ENCODE measurements around the gene SRRM2. TPM values are rescaled to one million over a fixed set of nuclear protein-coding genes. Genes with fewer than 3 reads are reported as not detected.

The SRRM2 gene
- total and polyA plus RNA-seq, 9 of the 15 experiments (the other 6 are each of a cell fraction or from before 2014, with no cell fraction given): 26.7 to 563 (median 81.1) TPM

DNA sequence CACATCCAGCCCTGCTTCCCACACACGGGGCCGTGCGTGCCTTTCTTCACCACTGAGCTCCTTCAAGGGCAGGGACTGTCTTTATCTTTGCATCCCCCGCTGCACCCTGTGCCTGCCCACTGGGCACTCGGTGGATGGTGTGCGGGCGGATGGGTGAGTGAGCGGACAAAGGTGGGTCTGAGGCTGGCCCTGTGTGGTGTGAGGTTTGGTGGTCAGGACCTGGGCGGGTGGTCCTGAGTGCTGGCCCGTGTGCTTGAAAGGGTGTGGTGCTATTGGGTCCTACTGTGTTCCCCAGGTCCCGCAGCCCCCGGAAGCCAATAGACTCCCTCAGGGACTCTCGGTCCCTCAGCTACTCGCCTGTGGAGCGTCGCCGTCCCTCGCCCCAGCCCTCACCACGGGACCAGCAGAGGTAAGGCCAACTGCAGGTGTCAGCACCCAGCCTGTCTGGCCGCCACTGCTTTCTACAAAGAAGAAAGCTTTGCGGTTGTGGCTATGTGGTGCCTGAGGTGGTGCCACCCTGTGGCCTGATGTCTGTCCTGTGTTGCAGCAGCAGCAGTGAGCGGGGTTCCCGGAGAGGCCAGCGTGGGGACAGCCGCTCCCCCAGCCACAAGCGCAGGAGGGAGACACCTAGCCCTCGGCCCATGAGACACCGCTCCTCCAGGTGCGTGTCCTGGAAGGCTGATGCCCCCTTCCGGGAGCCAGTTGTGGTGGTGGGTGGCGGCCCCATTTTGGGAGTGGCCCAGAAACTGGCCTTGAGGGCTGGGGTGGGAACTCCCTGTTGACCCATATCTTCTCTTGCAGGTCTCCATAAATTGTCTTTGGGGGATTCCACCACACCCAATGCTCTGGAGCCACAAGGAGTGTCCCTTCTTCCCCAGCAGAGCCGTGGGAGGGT is 17.9 kb downstream of the SRRM2 start:
- in situ Hi-C loops (cut with MboI): no loop called here
- Histone ChIP-seq H3K9ac (ENCODE audit: insufficient read depth in 1 of 2, low read depth in 2 of 2, low read length in 2 of 2) (peak overlapping the region in 1 of 2 experiments; percentile 81; a peak in 2 of 4 replicates), H3K36me3 (ENCODE audit: control insufficient read depth, insufficient read depth, low read length) (peaks cover 99% of the 10 kb centered on the region), H3K4me3 (no peak overlapping the region), H2AFZ (ENCODE audit: low read depth, low read length) (no peak overlapping the region), H3K27me3 (ENCODE audit: control insufficient read depth in 2 of 2, insufficient read depth in 2 of 2, low read length in 2 of 2) (no peaks in the 10 kb centered on the region), H3K79me2 (ENCODE audit: control insufficient read depth, insufficient read depth, low read length) (peaks cover 38% of the 10 kb centered on the region), H4K20me1 (replicated peaks; ENCODE audit: control insufficient read depth, insufficient read depth, low read length) (peaks cover 24% of the 10 kb centered on the region), H3K9me3 (replicated peaks; ENCODE audit: control insufficient read depth, insufficient read depth, low read depth, low read length) (no peaks in the 10 kb centered on the region), H3K9me1 (ENCODE audit: control insufficient read depth, insufficient read depth, low read length) (no peaks in the 10 kb centered on the region), H3K27ac (ENCODE audit: extremely low read depth, low read depth, low read length) (peak overlapping the region; percentile 34; the same call in 2 of the 3 replicates), H3K4me1 (replicated peaks in 1 of 2; ENCODE audit: control insufficient read depth in 2 of 2, insufficient read depth in 2 of 2, low read length in 2 of 2) (peaks cover 15 to 62% of the 10 kb centered on the region in 2 experiments; a peak in 4 of 5 replicates), H3K4me2 (ENCODE audit: insufficient read depth, low read length) (no peak overlapping the region)
- intact Hi-C loops (cut with micrococcal nuclease): no loop called here
- 79% methylated on average over 32 of the region's 32 CpGs for WGBS (ENCODE audit: insufficient coverage, low coverage, missing lambda C conversion rate)
- BruUV-seq (replicated peaks): TSS peak; percentile 2
- ATAC-seq: peak; percentile 55
- FAIRE-seq: peak; percentile 65
- POLR2A ChIA-PET: interaction anchor here (1.0 to 9.0 kb wide), 2 partner anchors 9 to 17 kb away, joined by 4 to 96 read pairs; partner anchors contain the start of gene SRRM2
- CTCF ChIA-PET (ENCODE audit: low intra/inter-chr PET ratio): no interaction called here
- peak in 3 of 4 experiments; percentile 38 to 69 (median 51) for DNase-seq (ENCODE audit: extremely low read depth in 1 of 4, low spot score in 3 of 4)
- TF ChIP-seq TCF3 (CRISPR knock-in tag; IDR thresholded peaks at IDR 0.05): peak; percentile 25; the same call in 1 of the 2 replicates
- peak; percentile 53 for TF ChIP-seq RBFOX2 (IDR thresholded peaks at IDR 0.05; ENCODE audit: low read depth, low read length)
- no peak for TF ChIP-seq CBX5 (IDR thresholded peaks at IDR 0.05; ENCODE audit: borderline replicate concordance, low read depth)
- no peak for TF ChIP-seq SRSF1 (IDR thresholded peaks at IDR 0.05; ENCODE audit: low read depth, low read length)
- no peak for TF ChIP-seq TAL1 (IDR thresholded peaks at IDR 0.05)
- no peak for TF ChIP-seq PHF21A (IDR thresholded peaks at IDR 0.05; ENCODE audit: borderline replicate concordance, low read depth)
- no peak for TF ChIP-seq PCBP2 (IDR thresholded peaks at IDR 0.05; ENCODE audit: low read depth, low read length, poor library complexity, severe bottlenecking)
- TF ChIP-seq XRCC5 (IDR thresholded peaks at IDR 0.05; ENCODE audit: low read depth, low read length): peak; percentile 39; the same call in 1 of the 2 replicates
- TF ChIP-seq, protein P1, sequence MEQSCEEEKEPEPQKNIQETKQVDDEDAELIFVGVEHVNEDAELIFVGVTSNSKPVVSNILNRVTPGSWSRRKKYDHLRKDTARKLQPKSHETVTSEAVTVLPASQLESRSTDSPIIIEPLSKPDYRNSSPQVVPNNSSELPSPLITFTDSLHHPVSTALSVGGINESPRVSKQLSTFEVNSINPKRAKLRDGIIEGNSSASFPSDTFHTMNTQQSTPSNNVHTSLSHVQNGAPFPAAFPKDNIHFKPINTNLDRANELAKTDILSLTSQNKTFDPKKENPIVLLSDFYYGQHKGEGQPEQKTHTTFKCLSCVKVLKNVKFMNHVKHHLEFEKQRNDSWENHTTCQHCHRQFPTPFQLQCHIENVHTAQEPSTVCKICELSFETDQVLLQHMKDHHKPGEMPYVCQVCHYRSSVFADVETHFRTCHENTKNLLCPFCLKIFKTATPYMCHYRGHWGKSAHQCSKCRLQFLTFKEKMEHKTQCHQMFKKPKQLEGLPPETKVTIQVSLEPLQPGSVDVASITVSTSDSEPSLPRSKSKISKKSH (CRISPR knock-in tag; IDR thresholded peaks at IDR 0.05): no peak
- TF ChIP-seq, protein P2, sequence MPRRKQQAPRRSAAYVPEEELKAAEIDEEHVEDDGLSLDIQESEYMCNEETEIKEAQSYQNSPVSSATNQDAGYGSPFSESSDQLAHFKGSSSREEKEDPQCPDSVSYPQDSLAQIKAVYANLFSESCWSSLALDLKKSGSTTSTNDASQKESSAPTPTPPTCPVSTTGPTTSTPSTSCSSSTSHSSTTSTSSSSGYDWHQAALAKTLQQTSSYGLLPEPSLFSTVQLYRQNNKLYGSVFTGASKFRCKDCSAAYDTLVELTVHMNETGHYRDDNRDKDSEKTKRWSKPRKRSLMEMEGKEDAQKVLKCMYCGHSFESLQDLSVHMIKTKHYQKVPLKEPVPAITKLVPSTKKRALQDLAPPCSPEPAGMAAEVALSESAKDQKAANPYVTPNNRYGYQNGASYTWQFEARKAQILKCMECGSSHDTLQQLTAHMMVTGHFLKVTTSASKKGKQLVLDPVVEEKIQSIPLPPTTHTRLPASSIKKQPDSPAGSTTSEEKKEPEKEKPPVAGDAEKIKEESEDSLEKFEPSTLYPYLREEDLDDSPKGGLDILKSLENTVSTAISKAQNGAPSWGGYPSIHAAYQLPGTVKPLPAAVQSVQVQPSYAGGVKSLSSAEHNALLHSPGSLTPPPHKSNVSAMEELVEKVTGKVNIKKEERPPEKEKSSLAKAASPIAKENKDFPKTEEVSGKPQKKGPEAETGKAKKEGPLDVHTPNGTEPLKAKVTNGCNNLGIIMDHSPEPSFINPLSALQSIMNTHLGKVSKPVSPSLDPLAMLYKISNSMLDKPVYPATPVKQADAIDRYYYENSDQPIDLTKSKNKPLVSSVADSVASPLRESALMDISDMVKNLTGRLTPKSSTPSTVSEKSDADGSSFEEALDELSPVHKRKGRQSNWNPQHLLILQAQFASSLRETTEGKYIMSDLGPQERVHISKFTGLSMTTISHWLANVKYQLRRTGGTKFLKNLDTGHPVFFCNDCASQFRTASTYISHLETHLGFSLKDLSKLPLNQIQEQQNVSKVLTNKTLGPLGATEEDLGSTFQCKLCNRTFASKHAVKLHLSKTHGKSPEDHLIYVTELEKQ (CRISPR knock-in tag; IDR thresholded peaks at IDR 0.05): no peak
- TF ChIP-seq ZFP30 (CRISPR knock-in tag; IDR thresholded peaks at IDR 0.05; ENCODE audit: borderline replicate concordance): no peak
- no peak for TF ChIP-seq MTA2 (IDR thresholded peaks at IDR 0.05; ENCODE audit: low read depth)
- TF ChIP-seq RBM14 (IDR thresholded peaks at IDR 0.05; ENCODE audit: borderline replicate concordance, insufficient read depth, low read depth, low read length): 0 out of 2 replicates have a peak, but pooled peaks have one; percentile 33
- no peak for TF ChIP-seq KAT2B (IDR thresholded peaks at IDR 0.05; ENCODE audit: low read depth, low read length)
